OCI-LY3 (cell line): Measurements from ENCODE around the gene EIF1AX.
"Not testable (repeated sequence)": the region's sequence is repeated elsewhere in the genome, so short reads cannot be mapped to it uniquely, and the experiment has no call there.

Source experiments
- H2AFZ ChIP-seq: fragments of 200-600, 300-600 bp; shearing (Covaris generic); 2 replicates; pipeline ENCODE4 v1.6.0; 2014; ENCODE audit warnings: antibody characterized with exemption, low read depth, low read length
- H3K27ac ChIP-seq: fragments of 200-600, 300-600 bp; sonication (generic); 2 replicates; pipeline ENCODE4 v1.5.1; 2014; ENCODE audit warnings: mild to moderate bottlenecking, low read length, moderate library complexity, mixed read lengths
- H3K27me3 ChIP-seq: fragments of 200-600, 300-600 bp; sonication (generic); 2 replicates; pipeline ENCODE4 v1.6.1; 2014; ENCODE audit warnings: low read depth, low read length, mixed read lengths
- H3K36me3 ChIP-seq: fragments of 200-600, 300-600 bp; sonication (generic); replicated peaks from 2 replicates; pipeline ENCODE3; 2014; ENCODE audit warnings: low read depth, low read length, mixed read lengths
- H3K4me1 ChIP-seq: fragments of 300-600, 200-600 bp; sonication (generic); 2 replicates; pipeline ENCODE4 v1.6.1; 2014; ENCODE audit warnings: low read length, mixed read lengths
- H3K4me2 ChIP-seq: fragments of 200-600, 300-600 bp; sonication (generic); 2 replicates; pipeline ENCODE4 v1.6.1; 2014; ENCODE audit warnings: low read length, mixed read lengths
- H3K4me3 ChIP-seq: fragments of 300-600, 200-600 bp; sonication (generic); 2 replicates; pipeline ENCODE4 v1.5.1; 2014; ENCODE audit warnings: antibody characterized with exemption, mild to moderate bottlenecking, low read length, moderate library complexity
- H3K79me2 ChIP-seq: fragments of 300-600, 200-600 bp; shearing (Covaris generic); 2 replicates; pipeline ENCODE4 v1.6.1; 2014; ENCODE audit warnings: mild to moderate bottlenecking, low read length, mixed read lengths
- H3K9ac ChIP-seq: fragments of 300-600, 200-600 bp; shearing (Covaris generic); 2 replicates; pipeline ENCODE4 v1.6.0; 2014; ENCODE audit warnings: mild to moderate bottlenecking, low read length, moderate library complexity
- H3K9me3 ChIP-seq: fragments of 200-600, 300-600 bp; shearing (Covaris generic); 2 replicates; pipeline ENCODE4 v1.6.1; 2014; ENCODE audit warnings: low read length, mixed read lengths; ENCODE audit not compliant: insufficient read depth
- H4K20me1 ChIP-seq: fragments of 200-600, 300-600 bp; sonication (generic); 2 replicates; pipeline ENCODE4 v1.6.1; 2016; ENCODE audit warnings: low read length, mixed read lengths; ENCODE audit not compliant: insufficient read depth
- EZH2phosphoT487 ChIP-seq: fragments of 200-600 bp; shearing (Covaris generic); IDR thresholded peaks from 2 replicates; pipeline ENCODE4 v1.6.1; 2018; ENCODE audit warnings: antibody characterized with exemption, mixed run types, low read depth
- TF ChIP-seq, protein P1 (sequence below): fragments of 200-600, 300-600 bp; sonication (generic); IDR thresholded peaks from 2 replicates; pipeline ENCODE4 v1.5.1; 2014; ENCODE audit warnings: antibody characterized with exemption, low read length, low read depth

Gene EIF1AX

DNA sequence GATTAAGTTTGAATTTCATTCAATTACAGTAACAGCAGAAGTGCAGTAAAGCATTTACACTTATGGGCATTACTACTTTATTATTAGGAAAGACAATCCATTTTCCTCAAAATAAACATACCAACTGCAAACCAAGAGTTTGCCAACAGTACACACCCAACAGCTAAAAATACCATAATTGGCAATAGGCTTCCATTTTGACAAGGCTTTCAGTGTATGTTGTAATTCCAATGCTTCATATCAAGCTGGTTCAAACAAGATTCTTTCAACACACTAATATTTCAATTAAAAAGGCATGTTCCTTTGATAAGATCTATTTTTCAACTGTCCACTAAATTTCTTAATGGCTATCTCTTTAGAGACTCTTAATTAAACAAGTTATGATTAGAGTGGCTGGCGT lies 12.1 kb downstream of the EIF1AX start:
- Histone ChIP-seq H2AFZ (no peak overlapping the region), H3K4me2 (no peak overlapping the region), H3K9me3 (no peaks in the 10 kb centered on the region), H3K4me1 (peaks cover 18% of the 10 kb centered on the region), H3K27ac (no peak overlapping the region), H3K79me2 (peaks cover 7% of the 10 kb centered on the region; the same call in 1 of the 2 replicates), H4K20me1 (peaks cover 14% of the 10 kb centered on the region), H3K4me3 (no peak overlapping the region), H3K9ac (no peak overlapping the region), H3K27me3 (no peaks in the 10 kb centered on the region), H3K36me3 (peaks cover 38% of the 10 kb centered on the region)
- TF ChIP-seq, protein P1, sequence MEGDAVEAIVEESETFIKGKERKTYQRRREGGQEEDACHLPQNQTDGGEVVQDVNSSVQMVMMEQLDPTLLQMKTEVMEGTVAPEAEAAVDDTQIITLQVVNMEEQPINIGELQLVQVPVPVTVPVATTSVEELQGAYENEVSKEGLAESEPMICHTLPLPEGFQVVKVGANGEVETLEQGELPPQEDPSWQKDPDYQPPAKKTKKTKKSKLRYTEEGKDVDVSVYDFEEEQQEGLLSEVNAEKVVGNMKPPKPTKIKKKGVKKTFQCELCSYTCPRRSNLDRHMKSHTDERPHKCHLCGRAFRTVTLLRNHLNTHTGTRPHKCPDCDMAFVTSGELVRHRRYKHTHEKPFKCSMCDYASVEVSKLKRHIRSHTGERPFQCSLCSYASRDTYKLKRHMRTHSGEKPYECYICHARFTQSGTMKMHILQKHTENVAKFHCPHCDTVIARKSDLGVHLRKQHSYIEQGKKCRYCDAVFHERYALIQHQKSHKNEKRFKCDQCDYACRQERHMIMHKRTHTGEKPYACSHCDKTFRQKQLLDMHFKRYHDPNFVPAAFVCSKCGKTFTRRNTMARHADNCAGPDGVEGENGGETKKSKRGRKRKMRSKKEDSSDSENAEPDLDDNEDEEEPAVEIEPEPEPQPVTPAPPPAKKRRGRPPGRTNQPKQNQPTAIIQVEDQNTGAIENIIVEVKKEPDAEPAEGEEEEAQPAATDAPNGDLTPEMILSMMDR: no peak
- TF ChIP-seq EZH2phosphoT487: no peak

DNA sequence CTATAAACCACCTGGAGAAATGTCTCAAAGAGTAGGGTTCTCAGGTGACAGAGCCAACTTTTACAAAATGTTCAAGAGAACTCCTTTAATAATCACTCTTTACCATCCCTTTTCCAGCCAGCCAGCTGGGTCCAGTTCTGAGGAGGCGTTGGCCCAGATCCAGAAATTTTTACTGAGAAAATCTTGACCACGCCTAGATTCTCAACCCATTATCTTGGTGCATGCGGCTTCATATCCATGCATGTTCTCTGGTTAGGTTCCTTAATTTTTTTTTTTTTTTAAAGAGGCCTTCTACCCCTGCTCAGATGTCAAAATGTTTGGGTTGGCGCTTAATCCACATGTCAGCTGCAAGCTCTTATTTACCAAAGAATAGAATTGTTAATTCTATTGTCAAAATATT lies 13.0 kb downstream of the EIF1AX start:
- no peaks in the 10 kb centered on the region for H3K9me3 ChIP-seq
- no peak overlapping the region for H3K4me2 ChIP-seq
- no peak overlapping the region for H2AFZ ChIP-seq
- peaks cover 16% of the 10 kb centered on the region for H3K4me1 ChIP-seq
- peaks cover 35% of the 10 kb centered on the region for H3K36me3 ChIP-seq
- no peak overlapping the region for H3K27ac ChIP-seq
- no peaks in the 10 kb centered on the region for H3K27me3 ChIP-seq
- TF ChIP-seq EZH2phosphoT487: no peak
- TF ChIP-seq, protein P1: no peak
- no peak overlapping the region for H3K9ac ChIP-seq
- peaks cover 6% of the 10 kb centered on the region; the same call in 1 of the 2 replicates for H3K79me2 ChIP-seq
- peaks cover 13% of the 10 kb centered on the region for H4K20me1 ChIP-seq
- no peak overlapping the region for H3K4me3 ChIP-seq

DNA sequence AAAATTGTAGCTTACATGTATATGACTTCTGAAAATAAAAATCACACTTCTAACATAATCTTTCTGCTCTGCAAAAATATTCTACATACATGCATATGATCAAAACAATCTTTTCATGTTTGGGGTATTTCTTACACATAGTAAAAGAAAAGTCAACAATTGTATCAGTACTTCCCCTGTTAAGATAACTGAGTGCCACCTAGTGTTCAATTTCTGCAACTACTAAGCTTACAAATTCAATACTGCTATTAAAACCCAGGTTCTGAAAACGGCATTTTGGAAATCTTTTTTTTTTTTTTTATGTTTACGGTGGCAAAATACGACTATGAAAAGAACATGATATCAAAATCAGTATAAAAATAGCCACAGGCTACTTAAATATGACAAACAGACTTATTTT lies 14.2 kb downstream of the EIF1AX start:
- not testable (repeated sequence) for H3K9me3 ChIP-seq, H3K4me1 ChIP-seq, H3K4me3 ChIP-seq, H3K4me2 ChIP-seq, H3K9ac ChIP-seq, H3K27me3 ChIP-seq, H3K27ac ChIP-seq, H3K79me2 ChIP-seq, H4K20me1 ChIP-seq, H2AFZ ChIP-seq
- H3K36me3 ChIP-seq: peaks cover 29% of the 10 kb centered on the region
- TF ChIP-seq, protein P1: peak; percentile 9; the same call in 1 of the 2 replicates

DNA sequence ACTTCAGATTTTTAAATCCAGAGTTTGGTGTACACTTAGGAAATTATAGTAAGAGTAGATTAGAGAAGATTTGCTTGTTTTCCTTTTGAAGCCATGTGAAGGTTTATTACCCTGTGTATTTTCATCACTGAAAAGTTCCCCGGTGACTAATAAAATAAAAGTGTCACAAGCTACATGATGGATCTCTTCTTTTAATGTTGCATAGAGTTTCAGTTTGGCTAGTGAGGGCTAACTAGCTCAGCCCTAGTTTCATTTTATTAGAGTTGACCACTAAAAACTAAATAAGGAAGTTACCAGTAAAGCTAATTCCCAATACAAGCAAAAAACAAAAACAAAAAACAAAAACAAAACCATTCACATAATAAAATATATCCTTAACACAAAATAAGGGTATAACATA lies 14.8 kb downstream of the EIF1AX start:
- H3K9me3 ChIP-seq, H3K4me3 ChIP-seq, H3K79me2 ChIP-seq, H3K9ac ChIP-seq, H3K4me2 ChIP-seq, H3K27me3 ChIP-seq, H3K4me1 ChIP-seq, H2AFZ ChIP-seq, H4K20me1 ChIP-seq, H3K27ac ChIP-seq: not testable (repeated sequence)
- peaks cover 23% of the 10 kb centered on the region for H3K36me3 ChIP-seq

DNA sequence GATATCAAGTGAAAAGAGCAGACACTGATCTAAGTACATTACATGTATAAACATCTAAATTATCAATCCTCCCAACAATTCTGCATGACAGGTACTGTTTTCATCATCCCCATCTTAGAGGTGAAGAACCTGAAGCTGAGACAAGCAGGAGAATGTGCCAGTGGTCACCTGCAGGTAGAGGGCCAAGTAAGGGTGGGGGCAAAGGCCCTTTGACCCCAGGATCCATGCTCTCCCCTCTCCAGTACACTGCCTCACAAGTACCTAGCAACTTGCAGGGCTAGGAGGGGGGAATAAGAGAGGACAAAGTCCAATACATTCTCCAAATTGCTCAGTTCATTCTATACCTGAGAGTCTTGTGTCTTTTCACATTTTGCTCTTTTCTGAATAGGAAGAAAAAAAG lies 16.7 kb downstream of the EIF1AX start:
- H3K9me3 ChIP-seq: no peaks in the 10 kb centered on the region
- H3K27ac ChIP-seq: no peak overlapping the region
- no peak overlapping the region for H3K9ac ChIP-seq
- H3K4me2 ChIP-seq: no peak overlapping the region
- peaks cover 15% of the 10 kb centered on the region for H3K36me3 ChIP-seq
- no peak overlapping the region for H2AFZ ChIP-seq
- H3K27me3 ChIP-seq: no peaks in the 10 kb centered on the region
- no peak overlapping the region for H3K4me3 ChIP-seq
- TF ChIP-seq EZH2phosphoT487: no peak
- H3K79me2 ChIP-seq: no peaks in the 10 kb centered on the region
- H4K20me1 ChIP-seq: no peaks in the 10 kb centered on the region; the same call in 1 of the 2 replicates
- H3K4me1 ChIP-seq: 0 out of 2 replicates have a peak, but pooled peaks cover 4% of the 10 kb centered on the region
